NCI-H2107 (cell line): ENCODE measurements around the gene ZNF264.
"Not testable (repeated sequence)": the region's sequence is repeated elsewhere in the genome, so short reads cannot be mapped to it uniquely, and the experiment has no call there.

Source experiments
- DNase-seq: peaks from one replicate; lab custom pipeline; 2025; lab: John Stamatoyannopoulos, UW

Gene ZNF264

GRCh38 chr19:57245066-57245465, 53.8 kb downstream of the ZNF264 start:
- DNase-seq, result no peak

GRCh38 chr19:57245959-57246358, 54.7 kb downstream of the ZNF264 start:
- DNase-seq, result no peak

- no peak for DNase-seq
Measured at GRCh38 chr19:57248646-57249045, 57.3 kb downstream of the ZNF264 start.

- no peak for DNase-seq
Measured at GRCh38 chr19:57249329-57249728, 58.0 kb downstream of the ZNF264 start.

GRCh38 chr19:57253767-57254166, 62.5 kb downstream of the ZNF264 start:
- DNase-seq, result not testable (repeated sequence)

- DNase-seq, result no peak
Measured at GRCh38 chr19:57262044-57262443, 70.7 kb downstream of the ZNF264 start.

GRCh38 chr19:57263244-57263741, 72.0 kb downstream of the ZNF264 start:
- DNase-seq, result no peak

GRCh38 chr19:57267291-57267690, 76.0 kb downstream of the ZNF264 start:
- DNase-seq, result no peak

- no peak for DNase-seq
Measured at GRCh38 chr19:57269515-57270250, 78.4 kb downstream of the ZNF264 start.

GRCh38 chr19:57271280-57271679, 80.0 kb downstream of the ZNF264 start:
- no peak for DNase-seq
